A549 (cell line): Measurements from ENCODE around the gene NYAP2.

Experiments
- FOSL2 ChIP-seq, 2 experiments: fragments of 450-650 bp in 1 of 2; fragments of >200 bp in 1 of 2; sonication (Bioruptor Twin) in 1 of 2; formaldehyde crosslinking; IDR thresholded peaks; 2 replicates each; pipeline versions ENCODE4 v1.5.0 to v1.6.1; 2016 to 2020; ENCODE audit warnings: mild to moderate bottlenecking in 1 of 2, moderate library complexity in 1 of 2
- MAX ChIP-seq: IDR thresholded peaks from 2 replicates; pipeline ENCODE4 v1.6.1; 2012
- POLR2A ChIP-seq: IDR thresholded peaks from 2 replicates; pipeline ENCODE4 v1.6.1; 2012; ENCODE audit warnings: mild to moderate bottlenecking, low read length
- POLR2AphosphoS2 ChIP-seq: conservative IDR thresholded peaks from 2 replicates; pipeline ENCODE4 v1.6.1; 2012; ENCODE audit warnings: low read length, improper control_type of control experiment, inconsistent platforms
- RFX5 ChIP-seq: fragments of 450-650 bp; IDR thresholded peaks from 2 replicates; pipeline ENCODE4 v1.7.1; 2014; ENCODE audit warnings: antibody characterized with exemption, mild to moderate bottlenecking, moderate library complexity
- SMC3 ChIP-seq: fragments of >200 bp; sonication (Bioruptor Twin); formaldehyde crosslinking; IDR thresholded peaks from 3 replicates; pipeline ENCODE4 v1.6.1; 2018; ENCODE audit warnings: inconsistent platforms
- TF ChIP-seq, protein P1 (sequence below): fragments of >200 bp; sonication (Bioruptor Twin); formaldehyde crosslinking; IDR thresholded peaks from 3 replicates; pipeline ENCODE4 v1.5.1; 2016

- TF ChIP-seq MAX (no peak), RFX5 (no peak), POLR2A (no peak), SMC3 (no peak), FOSL2 (IDR thresholded peaks at IDR 0.05) (no peak), FOSL2 (CRISPR knock-in tag; IDR thresholded peaks at IDR 0.05) (no peak), POLR2AphosphoS2 (no peak)
- TF ChIP-seq, protein P1, sequence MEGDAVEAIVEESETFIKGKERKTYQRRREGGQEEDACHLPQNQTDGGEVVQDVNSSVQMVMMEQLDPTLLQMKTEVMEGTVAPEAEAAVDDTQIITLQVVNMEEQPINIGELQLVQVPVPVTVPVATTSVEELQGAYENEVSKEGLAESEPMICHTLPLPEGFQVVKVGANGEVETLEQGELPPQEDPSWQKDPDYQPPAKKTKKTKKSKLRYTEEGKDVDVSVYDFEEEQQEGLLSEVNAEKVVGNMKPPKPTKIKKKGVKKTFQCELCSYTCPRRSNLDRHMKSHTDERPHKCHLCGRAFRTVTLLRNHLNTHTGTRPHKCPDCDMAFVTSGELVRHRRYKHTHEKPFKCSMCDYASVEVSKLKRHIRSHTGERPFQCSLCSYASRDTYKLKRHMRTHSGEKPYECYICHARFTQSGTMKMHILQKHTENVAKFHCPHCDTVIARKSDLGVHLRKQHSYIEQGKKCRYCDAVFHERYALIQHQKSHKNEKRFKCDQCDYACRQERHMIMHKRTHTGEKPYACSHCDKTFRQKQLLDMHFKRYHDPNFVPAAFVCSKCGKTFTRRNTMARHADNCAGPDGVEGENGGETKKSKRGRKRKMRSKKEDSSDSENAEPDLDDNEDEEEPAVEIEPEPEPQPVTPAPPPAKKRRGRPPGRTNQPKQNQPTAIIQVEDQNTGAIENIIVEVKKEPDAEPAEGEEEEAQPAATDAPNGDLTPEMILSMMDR: no peak
These were observed 17.3 kb downstream of the NYAP2 start for GRCh38 chr2:225416616-225417367.
